LHCN-M2 (cell line): ENCODE data around the gene ADAM17. TPM values are rescaled to one million over a fixed set of nuclear protein-coding genes. Genes with fewer than 3 reads are reported as not detected.
A peak's percentile ranks its signal among the peaks of the same experiment; 100 is the strongest.
"Not testable (repeated sequence)": the region's sequence is repeated elsewhere in the genome, so short reads cannot be mapped to it uniquely, and the experiment has no call there.

Experiments
- DNase-seq: peaks from one replicate; pipeline ENCODE4 v3.0.0-alpha.2; 2012; ENCODE audit warnings: low read depth
- total RNA-seq: library from RNA; depleted of rRNA; stranded (reverse); fragments of >200 nt; gene quantifications from 2 replicates; pipeline ENCODE4 v1.2.3, GENCODE V29; 2014

ADAM17 gene
- total RNA-seq, 1 experiment from 2014 or later, result 25.2 TPM

- DNase-seq, result no peak
These were observed 31.3 kb downstream of the ADAM17 start for GRCh38 chr2:9524291-9524690.

- DNase-seq, result peak; percentile 98
These were observed 36.4 kb downstream of the ADAM17 start for GRCh38 chr2:9519250-9519649.

DNA sequence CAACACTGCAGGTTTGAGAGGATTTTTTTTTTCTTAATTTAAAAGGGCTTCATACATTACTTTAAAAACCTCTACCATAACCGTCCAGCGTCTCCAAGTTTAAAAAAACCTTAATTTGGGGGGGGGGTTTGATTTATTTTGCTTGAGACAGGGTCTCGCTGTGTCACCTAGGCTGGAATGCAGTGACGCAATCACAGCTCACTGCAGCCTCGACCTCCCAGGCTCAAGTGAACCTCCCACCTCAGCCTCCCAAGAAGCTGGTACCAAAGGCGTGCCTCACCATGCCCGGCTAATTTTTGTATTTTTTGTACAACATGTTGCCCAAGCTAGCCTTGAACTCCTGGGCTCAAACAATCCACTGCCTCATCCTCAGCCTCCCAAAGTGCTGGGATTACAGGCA, 36.9 kb downstream of the ADAM17 start:
- DNase-seq, result no peak

DNA sequence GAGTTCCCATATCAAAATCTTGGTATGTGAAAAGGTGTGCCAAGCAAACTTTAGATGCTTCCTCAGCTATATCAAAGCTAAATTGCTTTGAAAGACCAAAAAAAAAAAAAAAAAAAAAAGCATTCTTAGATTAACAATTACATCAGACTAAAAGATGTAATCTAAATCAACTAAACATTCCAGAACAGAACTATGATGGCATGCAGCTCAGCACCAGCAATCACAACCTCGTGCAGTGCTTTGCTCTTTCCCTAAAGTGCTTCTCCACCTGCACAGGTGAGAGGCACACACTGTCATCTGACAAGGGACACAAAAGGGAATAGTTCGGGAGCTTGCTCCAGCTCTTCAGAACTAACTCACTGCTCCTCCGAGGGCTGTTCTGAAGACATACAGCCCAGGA, 37.5 kb downstream of the ADAM17 start:
- no peak for DNase-seq

DNA sequence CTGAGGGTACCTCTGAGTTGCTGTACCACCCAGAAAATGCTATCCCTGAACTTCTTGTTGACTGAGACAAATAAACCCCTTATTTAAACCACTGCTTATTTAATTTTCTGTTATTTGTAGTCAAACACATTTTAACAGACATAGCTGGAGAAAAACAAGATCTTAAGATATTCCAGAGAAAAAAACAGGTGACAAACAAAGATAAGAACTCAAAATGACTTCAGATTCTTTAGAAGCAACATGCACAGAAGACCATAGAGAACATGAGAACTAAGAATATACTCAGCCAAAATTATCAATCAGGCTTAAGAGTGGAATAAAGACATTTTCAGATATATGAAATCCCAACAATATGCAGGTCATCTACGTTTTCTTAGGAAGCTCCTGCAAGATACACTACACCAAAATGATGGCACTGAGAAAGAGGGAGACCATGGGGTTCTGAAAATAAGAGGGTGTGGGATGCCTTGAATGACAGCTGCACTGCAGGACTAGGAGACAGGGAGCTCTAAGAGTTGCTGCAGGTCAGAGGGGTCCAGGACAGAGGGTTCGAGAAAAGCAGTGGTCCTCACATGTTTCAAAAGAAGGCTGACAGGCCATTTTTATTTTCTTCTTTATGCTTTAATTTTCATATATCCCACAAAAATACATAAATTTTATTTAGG, 38.4 kb downstream of the ADAM17 start:
- DNase-seq, result no peak

DNA sequence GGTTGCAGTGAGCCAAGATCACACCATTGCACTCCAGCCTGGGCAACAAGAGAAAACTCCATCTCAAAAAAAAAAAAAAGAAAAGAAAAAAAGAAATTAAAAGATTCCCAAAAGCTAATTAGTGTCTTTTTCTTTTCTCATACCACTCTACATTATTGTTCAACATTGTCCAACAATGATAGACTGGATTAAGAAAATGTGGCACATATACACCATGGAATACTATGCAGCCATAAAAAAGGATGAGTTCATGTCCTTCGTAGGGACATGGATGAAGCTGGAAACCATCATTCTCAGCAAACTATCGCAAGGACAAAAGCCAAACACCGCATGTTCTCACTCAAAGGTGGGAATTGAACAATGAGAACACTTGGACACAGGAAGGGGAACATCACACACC, 41.7 kb downstream of the ADAM17 start:
- DNase-seq, result not testable (repeated sequence)

DNA sequence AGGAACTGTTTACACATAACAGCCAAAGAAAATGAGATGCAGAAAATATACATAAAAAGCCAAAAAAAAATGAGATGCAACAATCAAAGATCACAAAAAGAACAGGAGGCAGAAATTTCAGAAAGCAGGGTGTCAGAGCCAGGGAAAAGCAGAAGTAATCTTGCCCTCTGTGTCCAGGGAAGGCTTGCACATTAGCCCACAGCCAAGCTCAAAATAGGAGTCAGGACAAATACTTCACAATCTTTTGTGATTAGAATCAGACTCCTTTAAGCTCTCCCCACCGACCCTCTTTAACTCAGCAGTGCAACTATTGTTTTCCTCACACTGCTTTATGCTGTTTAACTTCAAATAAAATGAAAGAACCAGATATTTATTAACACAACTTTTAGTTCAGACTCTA, 46.7 kb downstream of the ADAM17 start:
- DNase-seq, result no peak

DNA sequence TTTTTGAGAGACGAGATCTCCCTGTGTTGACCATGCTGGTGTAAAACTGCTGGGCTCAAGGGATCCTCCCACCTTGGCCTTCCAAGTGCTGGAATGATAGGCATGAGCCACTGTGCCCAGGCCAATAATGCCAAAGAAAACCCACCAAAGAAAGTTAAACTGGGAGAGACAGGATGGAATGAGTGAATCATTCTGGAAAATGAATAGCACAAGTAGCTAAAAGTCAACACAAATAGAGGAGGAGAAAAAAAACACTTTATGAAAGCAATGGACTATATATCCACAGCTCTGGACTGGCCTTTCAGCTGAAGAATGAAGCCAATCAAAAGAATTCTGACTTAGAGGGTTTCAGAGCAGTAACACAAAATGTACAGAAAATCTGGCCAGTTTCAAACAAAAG, 57.4 kb downstream of the ADAM17 start:
- peak; percentile 13 for DNase-seq

GRCh38 chr2:9497017-9497416, 58.6 kb downstream of the ADAM17 start:
- DNase-seq, result no peak

DNA sequence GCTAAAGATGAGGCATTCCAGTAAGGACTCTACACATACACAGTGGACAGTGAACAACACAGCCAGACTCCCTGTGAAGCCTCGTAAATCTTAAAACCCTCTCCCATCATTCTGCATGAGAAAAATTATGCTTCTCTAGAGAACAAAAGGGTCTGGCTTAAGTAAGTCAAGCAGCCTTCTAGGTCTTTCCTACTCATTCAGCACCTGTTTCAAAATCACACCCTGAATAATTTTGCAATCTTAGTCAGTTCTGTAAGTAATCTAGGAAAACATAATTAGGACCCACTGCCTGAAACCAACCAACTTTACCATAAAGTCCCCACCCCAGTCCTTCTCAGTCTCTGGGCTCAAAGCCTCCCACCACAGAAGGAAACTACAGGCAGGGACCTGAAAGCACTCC, 61.5 kb downstream of the ADAM17 start:
- no peak for DNase-seq

- DNase-seq, result no peak
These were observed 62.2 kb downstream of the ADAM17 start for GRCh38 chr2:9493478-9493877.

DNA sequence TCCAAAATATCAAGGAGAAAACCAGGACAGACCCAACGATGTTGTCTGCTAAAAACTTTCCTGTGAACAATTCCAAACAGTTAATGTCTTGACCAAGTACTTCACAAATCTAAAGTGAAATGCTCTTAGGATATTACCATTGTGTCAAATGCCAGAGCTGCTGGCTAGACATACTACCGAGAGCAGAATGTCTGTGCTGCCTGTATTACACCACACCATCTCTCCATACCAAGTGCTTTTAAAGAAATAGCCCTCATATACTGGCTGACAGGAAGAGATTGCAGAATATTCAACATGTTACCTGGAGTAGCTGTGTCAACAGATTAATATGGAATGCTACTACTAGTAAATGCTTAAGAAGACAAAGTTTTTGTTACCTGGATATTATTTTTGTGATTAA, 62.7 kb downstream of the ADAM17 start:
- DNase-seq, result no peak

GRCh38 chr2:9490789-9491188, 64.8 kb downstream of the ADAM17 start:
- no peak for DNase-seq

- peak; percentile 41 for DNase-seq
These were observed 66.8 kb downstream of the ADAM17 start for GRCh38 chr2:9488583-9489547.

DNA sequence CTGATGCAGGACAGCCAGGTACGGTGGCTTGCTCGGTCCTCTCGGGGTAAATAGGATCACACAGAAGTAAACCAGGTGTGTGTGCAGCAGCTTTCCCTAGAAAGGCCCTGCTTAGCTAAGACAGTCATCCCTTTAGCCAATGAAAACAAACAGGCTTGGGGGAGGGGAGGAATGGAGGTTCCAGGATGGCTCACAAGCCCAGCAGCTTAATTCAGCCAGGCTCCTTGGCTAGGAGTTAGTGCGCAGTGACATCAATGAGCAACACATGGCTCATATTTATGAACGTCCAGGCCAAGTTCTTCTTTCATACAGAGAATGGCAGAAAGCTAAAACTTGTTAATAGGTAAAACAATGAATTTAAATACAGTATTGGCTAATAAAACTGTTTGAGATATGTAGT, 71.1 kb downstream of the ADAM17 start:
- no peak for DNase-seq

- DNase-seq, result no peak
These were observed 72.5 kb downstream of the ADAM17 start for GRCh38 chr2:9483107-9483506.

DNA sequence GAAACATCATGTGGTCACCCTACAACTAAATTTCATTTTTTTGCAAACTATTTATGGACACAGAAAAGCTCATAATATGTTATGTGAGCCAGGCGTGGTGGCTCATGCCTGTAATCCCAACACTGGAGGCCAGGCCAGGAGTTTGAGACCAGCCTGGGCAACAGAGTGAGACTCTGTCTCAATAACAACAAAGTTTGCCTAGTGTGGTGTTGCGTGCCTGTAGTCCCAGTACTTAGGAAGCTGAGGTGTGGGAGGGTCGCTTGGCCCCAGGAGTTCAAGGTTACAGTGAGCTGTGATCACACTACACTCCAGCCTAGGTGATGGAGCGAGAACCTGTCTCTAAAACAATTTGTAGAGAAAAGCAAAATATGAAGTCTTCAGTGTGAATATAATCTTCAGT, 75.5 kb downstream of the ADAM17 start:
- DNase-seq, result no peak

DNA sequence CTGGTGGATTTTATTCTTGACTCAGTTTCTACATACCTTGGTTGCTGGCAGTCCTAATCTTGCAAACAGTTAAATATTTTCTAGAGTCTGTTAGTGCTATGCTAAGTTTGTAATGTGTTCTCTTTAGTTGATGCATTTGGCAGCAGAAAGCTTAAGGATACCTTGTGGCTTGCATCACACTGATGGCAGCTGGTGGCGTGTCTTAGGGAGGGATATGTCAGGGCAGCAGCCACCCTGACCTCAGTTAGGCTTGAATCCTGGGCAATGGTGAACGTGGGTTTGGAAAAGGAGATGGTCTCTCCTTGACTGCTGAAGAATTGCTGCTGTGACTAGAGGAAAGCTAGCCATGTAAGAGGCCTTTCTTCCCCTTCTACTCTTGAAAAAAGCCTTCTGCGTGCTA, 77.1 kb downstream of the ADAM17 start:
- DNase-seq, result no peak

DNA sequence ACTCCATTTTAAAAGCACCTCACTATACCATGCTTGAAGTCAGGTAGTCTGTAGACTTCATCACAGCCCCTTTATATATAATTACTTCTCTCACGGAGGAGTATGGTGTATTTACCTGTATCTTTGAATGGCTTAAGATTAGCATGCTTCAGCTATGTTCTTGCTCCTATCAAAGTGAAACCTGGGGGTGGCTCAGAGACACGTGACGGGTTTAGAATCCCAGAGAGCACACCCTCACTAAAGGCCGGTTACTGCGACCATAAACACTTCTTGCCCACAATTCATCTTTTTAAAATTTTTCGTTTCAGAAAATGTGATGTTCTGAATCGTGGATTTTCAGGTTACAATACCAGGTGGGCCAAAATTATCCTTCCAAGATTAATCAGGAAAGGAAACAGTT, 77.7 kb downstream of the ADAM17 start:
- no peak for DNase-seq

GRCh38 chr2:9474361-9475057, 81.1 kb downstream of the ADAM17 start, which contains the start of gene IAH1:
Gene IAH1, plus strand, starts transcription at chr2:9474551. Its CDS starts 16 bp downstream, at chr2:9474567.
- peak; percentile 44 for DNase-seq

DNA sequence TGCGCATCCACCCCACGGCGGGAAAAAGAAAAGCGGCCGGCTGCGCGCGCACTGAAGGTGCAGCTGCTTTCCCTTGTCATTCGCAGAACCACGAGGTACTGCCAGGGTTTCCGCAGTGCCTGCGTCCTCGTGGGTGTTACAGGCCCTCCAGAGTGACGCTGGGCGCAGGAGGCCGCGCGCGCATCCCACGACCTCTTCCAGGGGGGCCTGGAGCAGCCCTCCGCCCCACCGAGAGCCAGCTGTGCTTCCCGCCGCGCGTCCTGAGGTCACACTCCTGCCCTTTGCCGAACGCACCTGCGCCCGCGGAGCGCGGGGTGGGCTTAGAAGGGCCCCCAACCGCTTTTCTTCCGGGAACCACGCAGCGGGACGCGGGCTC, 81.7 kb downstream of the ADAM17 start:
- DNase-seq, result no peak

DNA sequence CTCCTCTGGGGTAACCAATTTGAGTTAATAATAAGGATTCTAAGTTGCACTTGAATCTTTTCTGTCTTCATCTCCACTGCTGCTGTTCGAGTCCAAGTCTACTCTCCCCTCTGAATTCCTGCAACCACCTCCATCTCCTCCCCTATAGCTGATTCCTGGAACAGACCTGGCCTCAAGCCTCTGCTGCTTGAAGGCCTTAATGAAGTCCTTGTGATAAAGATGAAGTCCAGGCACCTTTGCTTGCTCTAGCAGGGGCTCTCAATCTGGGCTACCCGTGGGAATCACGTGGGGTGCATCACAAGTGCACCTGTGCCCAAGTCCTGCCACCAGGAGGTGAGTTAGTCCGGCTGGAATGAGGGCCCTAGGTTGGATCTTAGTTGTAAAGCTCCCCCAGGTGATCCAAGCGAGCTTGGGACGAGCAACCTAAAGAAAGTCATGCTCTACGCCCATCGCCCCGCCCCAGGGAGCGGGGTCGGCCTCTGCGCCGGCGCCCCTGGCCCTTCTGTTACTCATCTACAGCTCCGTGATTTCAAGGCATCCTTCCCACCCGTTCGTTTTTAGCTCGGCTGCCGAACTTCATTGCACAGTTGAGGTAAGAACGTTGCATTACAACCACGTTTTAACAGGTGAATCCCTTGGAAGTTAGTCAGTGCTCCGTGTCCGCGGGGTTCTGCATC, 82.2 kb downstream of the ADAM17 start:
- DNase-seq, result no peak
